ENCODE measurements around the gene RLF.
"Not testable (repeated sequence)": the region's sequence is repeated elsewhere in the genome, so short reads cannot be mapped to it uniquely, and the experiment has no call there.

Gene RLF

GRCh38 chr1:40162753-40163441 lies 1.7 kb downstream of the RLF start:
- TF ChIP-seq, protein P1, sequence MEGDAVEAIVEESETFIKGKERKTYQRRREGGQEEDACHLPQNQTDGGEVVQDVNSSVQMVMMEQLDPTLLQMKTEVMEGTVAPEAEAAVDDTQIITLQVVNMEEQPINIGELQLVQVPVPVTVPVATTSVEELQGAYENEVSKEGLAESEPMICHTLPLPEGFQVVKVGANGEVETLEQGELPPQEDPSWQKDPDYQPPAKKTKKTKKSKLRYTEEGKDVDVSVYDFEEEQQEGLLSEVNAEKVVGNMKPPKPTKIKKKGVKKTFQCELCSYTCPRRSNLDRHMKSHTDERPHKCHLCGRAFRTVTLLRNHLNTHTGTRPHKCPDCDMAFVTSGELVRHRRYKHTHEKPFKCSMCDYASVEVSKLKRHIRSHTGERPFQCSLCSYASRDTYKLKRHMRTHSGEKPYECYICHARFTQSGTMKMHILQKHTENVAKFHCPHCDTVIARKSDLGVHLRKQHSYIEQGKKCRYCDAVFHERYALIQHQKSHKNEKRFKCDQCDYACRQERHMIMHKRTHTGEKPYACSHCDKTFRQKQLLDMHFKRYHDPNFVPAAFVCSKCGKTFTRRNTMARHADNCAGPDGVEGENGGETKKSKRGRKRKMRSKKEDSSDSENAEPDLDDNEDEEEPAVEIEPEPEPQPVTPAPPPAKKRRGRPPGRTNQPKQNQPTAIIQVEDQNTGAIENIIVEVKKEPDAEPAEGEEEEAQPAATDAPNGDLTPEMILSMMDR (IDR thresholded peaks at IDR 0.05; ENCODE audit: low read depth, low read length, missing control alignments), result no peak
- no peak for DNase-seq (ENCODE audit: extremely low read depth, low read depth)
- H3K4me3 ChIP-seq (replicated peaks; ENCODE audit: low read depth, low read length), result peak overlapping the region; percentile 92

DNA sequence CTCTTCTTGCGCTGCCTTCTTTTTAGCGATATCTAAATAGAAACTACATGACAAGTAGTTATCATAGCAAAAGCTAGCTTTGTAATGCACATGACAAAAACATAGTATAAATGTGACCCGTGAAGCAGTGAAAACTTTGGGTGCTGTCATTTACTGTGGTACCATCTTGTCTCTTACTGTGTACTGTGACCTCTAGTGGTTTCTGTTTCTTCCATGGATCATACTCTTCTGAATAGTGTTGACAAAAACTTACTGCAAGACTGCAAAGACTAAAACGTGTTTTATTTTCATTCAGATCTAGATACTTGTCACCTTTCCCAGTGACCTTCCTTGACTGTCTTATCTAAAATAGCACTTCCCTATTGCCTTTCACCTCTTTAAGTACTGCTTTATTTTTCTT lies 6.1 kb downstream of the RLF start:
- H3K4me3 ChIP-seq (replicated peaks; ENCODE audit: low read depth, low read length), result no peak overlapping the region
- TF ChIP-seq, protein P1 (IDR thresholded peaks at IDR 0.05; ENCODE audit: low read depth, low read length, missing control alignments), result no peak
- DNase-seq (ENCODE audit: extremely low read depth, low read depth), result no peak

DNA sequence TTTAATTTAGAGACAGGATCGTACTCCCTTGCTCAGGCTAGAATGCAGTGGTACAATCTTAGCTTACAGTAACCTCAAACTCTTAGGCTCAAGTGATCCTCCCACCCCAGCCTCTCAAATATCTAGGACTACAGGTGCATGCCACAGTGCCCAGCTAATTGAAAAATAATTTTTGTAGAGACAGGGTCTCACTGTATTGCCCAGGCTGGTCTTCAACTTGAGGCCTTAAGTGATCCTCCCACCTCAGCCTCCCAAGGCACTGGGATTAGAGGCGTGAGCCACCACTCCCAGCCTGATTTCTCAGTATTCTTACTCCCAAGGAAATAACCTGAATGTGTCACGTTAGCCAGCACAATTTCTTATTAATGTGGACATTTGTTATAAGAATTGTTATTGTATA lies 9.8 kb downstream of the RLF start:
- TF ChIP-seq, protein P1 (IDR thresholded peaks at IDR 0.05; ENCODE audit: low read depth, low read length, missing control alignments), result no peak
- H3K4me3 ChIP-seq (replicated peaks; ENCODE audit: low read depth, low read length), result no peak overlapping the region

DNA sequence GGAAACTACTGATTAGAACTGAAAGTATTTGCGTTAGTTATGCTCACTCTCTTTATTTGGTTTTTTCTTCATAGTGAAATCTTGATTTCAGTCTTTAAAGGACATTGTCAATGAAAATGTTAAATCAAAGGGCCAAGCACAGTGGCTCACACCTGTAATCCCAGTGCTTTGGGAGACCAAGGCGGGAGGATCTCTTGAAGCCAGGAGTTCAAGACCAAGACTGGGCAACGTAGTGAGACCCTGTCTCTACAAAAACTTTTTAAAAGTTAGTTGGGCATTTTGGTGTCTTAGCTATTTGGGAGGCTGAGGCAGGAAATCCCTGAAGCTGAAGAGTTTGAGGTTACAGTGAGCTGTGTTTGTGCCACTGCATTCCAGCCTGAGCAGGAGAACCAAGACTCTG lies 13.6 kb downstream of the RLF start:
- TF ChIP-seq, protein P1 (IDR thresholded peaks at IDR 0.05; ENCODE audit: low read depth, low read length, missing control alignments), result no peak
- H3K4me3 ChIP-seq (replicated peaks; ENCODE audit: low read depth, low read length), result no peak overlapping the region
- no peak for DNase-seq (ENCODE audit: extremely low read depth, low read depth)

More for the DNA sequence above, 9.8 kb downstream of the RLF start:
- DNase-seq (ENCODE audit: extremely low read depth, low read depth), result no peak

DNA sequence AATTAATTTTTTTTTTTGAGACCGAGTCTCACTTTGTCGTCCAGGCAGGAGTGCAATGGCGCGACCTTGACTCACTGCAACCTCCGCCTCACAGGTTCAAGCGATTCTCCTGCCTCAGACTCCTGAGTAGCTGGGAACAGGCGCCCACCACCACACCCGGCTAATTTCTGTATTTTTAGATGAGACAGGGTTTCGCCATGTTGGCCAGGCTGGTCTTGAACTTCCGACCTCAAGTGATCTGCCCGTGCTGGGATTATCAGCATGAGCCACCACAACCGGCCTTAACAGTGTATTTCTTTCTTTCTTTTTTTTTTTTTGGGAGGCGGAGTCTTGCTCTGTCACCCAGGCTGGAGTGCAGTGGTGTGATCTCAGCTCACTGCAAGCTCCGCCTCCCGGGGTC lies 15.8 kb downstream of the RLF start:
- not testable (repeated sequence) for H3K4me3 ChIP-seq (replicated peaks; ENCODE audit: low read depth, low read length); DNase-seq (ENCODE audit: extremely low read depth, low read depth)

GRCh38 chr1:40178200-40178599 lies 17.0 kb downstream of the RLF start:
- no peak for DNase-seq (ENCODE audit: extremely low read depth, low read depth)
- TF ChIP-seq, protein P1 (IDR thresholded peaks at IDR 0.05; ENCODE audit: low read depth, low read length, missing control alignments), result no peak
- H3K4me3 ChIP-seq (replicated peaks; ENCODE audit: low read depth, low read length), result no peak overlapping the region

DNA sequence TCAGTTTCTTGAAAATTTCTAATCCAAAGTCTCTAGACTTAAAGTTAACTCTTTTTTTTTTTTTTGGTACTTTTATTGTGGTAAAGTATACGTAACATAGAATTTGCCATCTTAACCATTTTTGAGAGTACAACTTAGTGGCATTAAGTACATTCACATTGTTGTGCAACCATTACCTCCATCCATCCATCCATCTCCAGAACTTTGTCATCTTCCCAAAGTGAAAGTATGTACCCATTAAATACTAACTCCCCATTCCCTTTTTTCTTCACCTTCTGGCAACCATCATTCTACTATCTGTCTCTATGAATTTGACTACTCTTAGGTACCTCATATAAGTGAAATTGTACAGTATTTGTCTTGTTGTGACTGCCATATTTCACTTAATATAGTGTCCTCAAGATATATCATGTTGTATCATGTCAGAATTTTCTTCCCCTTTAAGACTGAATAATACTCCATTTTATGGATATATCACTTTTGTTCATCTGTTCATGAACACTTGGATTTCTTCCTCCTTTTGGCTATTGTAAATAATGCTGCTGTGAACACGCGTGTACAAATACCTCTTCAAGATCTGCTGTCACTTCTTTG lies 18.4 kb downstream of the RLF start:
- no peak for DNase-seq (ENCODE audit: extremely low read depth, low read depth)
- no peak overlapping the region for H3K4me3 ChIP-seq (replicated peaks; ENCODE audit: low read depth, low read length)
- TF ChIP-seq, protein P1 (IDR thresholded peaks at IDR 0.05; ENCODE audit: low read depth, low read length, missing control alignments), result no peak

Data from HFF-Myc (cell line).